Left ventricle myocardium inferior (tissue), 1 donor: ENCODE results near the gene UTRN. TPM values are rescaled to one million over a fixed set of nuclear protein-coding genes. Genes with fewer than 3 reads are reported as not detected.

ENCODE experiments used
- DNase-seq: peaks from one replicate; pipeline ENCODE4 v3.0.0-alpha.2; 2020
- H3K27ac ChIP-seq: fragments of 200-600 bp; replicated peaks from 2 replicates; pipeline ENCODE4 v1.8.0; 2021
- H3K27me3 ChIP-seq: fragments of 200-600 bp; 2 replicates; pipeline ENCODE4 v1.8.0; 2021; ENCODE audit warnings: low read depth
- H3K36me3 ChIP-seq: fragments of 200-600 bp; 2 replicates; pipeline ENCODE4 v1.8.0; 2021
- H3K4me1 ChIP-seq: fragments of 200-600 bp; 2 replicates; pipeline ENCODE4 v1.8.0; 2021
- H3K4me3 ChIP-seq: fragments of 200-600 bp; 2 replicates; pipeline ENCODE4 v1.8.0; 2021; ENCODE audit warnings: mild to moderate bottlenecking, moderate library complexity
- H3K9me3 ChIP-seq: fragments of 200-600 bp; replicated peaks from 2 replicates; pipeline ENCODE4 v1.8.0; 2021
- intact Hi-C: fragments of 100-400 bp; cut with micrococcal nuclease; formaldehyde crosslinking; loops from one replicate; pipeline ENCODE4 v1.11.0; 2022
- long read RNA-seq: library from polyadenylated mRNA; unstranded; transcript quantifications from one replicate; pipeline ENCODE4 v2.0.0, GENCODE V29; 2021
- total RNA-seq: library from RNA; stranded (reverse); fragmentation: NEBNext Ultra II Directional; extraction: Animal tissue kit (Norgen Biotek cat#: 25700); gene quantifications from one replicate; pipeline ENCODE4 v1.2.1, GENCODE V29; 2021
- TF ChIP-seq, protein P1 (sequence below): fragments of 200-600 bp; IDR thresholded peaks from 2 replicates; pipeline ENCODE4 v1.8.0; 2021; ENCODE audit warnings: antibody characterized with exemption, mild to moderate bottlenecking, borderline replicate concordance
- donor health status: DM: no; HTN: yes; CAD: no; lungs with severe emphysema.

The UTRN gene
- total RNA-seq: 68.3 TPM
- long read RNA-seq, partial matches to known transcripts: 1 of 4 reads
- long read RNA-seq, other reads (novel, unspliced or antisense): 3 of 4 reads

GRCh38 chr6:144284783-144285547 lies at the start of gene UTRN:
UTRN (plus strand) TSS chr6:144285335; CDS start chr6:144291829, 6,494 bp downstream.
- peak within 1 kb of the TSS; percentile 98 for H3K27ac ChIP-seq
- no peaks in the 10 kb centered on the region for H3K27me3 ChIP-seq
- TF ChIP-seq, protein P1, sequence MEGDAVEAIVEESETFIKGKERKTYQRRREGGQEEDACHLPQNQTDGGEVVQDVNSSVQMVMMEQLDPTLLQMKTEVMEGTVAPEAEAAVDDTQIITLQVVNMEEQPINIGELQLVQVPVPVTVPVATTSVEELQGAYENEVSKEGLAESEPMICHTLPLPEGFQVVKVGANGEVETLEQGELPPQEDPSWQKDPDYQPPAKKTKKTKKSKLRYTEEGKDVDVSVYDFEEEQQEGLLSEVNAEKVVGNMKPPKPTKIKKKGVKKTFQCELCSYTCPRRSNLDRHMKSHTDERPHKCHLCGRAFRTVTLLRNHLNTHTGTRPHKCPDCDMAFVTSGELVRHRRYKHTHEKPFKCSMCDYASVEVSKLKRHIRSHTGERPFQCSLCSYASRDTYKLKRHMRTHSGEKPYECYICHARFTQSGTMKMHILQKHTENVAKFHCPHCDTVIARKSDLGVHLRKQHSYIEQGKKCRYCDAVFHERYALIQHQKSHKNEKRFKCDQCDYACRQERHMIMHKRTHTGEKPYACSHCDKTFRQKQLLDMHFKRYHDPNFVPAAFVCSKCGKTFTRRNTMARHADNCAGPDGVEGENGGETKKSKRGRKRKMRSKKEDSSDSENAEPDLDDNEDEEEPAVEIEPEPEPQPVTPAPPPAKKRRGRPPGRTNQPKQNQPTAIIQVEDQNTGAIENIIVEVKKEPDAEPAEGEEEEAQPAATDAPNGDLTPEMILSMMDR: peak; percentile 12
- DNase-seq: peak; percentile 85
- intact Hi-C loops: loop anchor here (5.0 to 10.0 kb wide), 2 partner anchors 68 to 180 kb away; no protein-coding TSS in a partner anchor
- peaks cover 48% of the 10 kb centered on the region for H3K4me1 ChIP-seq
- H3K9me3 ChIP-seq: no peaks in the 10 kb centered on the region
- peak within 1 kb of the TSS; percentile 96 for H3K4me3 ChIP-seq
- H3K36me3 ChIP-seq: no peaks in the 10 kb centered on the region

DNA sequence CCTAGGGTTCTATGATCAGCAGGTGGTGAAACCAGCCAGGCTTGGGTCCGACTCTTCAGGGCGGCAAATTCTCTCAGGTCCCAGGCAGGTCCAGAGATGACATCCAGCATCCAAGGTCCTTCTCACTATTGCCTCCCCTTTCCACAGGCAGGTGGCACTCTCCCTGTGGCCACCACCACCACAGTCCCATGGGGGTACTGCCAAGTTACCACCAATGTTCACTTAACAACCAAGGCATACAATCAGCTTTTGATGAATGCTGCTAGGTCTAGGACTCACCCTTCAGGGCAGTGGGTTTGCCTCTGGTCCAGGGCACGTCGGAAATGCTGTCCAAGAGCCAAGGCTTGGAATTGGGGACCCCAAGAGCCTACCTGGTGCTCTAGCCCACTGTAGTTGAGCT lies 40.4 kb upstream of the UTRN start:
- intact Hi-C loops: no loop called here
- Histone ChIP-seq H3K27me3 (no peaks in the 10 kb centered on the region), H3K36me3 (no peaks in the 10 kb centered on the region), H3K4me3 (no peak overlapping the region), H3K4me1 (no peaks in the 10 kb centered on the region), H3K27ac (no peak overlapping the region), H3K9me3 (peaks cover 5% of the 10 kb centered on the region)
- TF ChIP-seq, protein P1: no peak
- no peak for DNase-seq

GRCh38 chr6:144246988-144247387 lies 38.1 kb upstream of the UTRN start:
- DNase-seq: no peak
- Histone ChIP-seq H3K9me3 (peaks cover 5% of the 10 kb centered on the region), H3K4me3 (no peak overlapping the region), H3K27me3 (no peaks in the 10 kb centered on the region), H3K36me3 (no peaks in the 10 kb centered on the region), H3K4me1 (no peaks in the 10 kb centered on the region), H3K27ac (no peak overlapping the region)
- TF ChIP-seq, protein P1: no peak
- intact Hi-C loops: no loop called here

- intact Hi-C loops: no loop called here
- H3K27ac ChIP-seq: no peak overlapping the region
Observed at GRCh38 chr6:144248003-144248402, 37.1 kb upstream of the UTRN start.

DNA sequence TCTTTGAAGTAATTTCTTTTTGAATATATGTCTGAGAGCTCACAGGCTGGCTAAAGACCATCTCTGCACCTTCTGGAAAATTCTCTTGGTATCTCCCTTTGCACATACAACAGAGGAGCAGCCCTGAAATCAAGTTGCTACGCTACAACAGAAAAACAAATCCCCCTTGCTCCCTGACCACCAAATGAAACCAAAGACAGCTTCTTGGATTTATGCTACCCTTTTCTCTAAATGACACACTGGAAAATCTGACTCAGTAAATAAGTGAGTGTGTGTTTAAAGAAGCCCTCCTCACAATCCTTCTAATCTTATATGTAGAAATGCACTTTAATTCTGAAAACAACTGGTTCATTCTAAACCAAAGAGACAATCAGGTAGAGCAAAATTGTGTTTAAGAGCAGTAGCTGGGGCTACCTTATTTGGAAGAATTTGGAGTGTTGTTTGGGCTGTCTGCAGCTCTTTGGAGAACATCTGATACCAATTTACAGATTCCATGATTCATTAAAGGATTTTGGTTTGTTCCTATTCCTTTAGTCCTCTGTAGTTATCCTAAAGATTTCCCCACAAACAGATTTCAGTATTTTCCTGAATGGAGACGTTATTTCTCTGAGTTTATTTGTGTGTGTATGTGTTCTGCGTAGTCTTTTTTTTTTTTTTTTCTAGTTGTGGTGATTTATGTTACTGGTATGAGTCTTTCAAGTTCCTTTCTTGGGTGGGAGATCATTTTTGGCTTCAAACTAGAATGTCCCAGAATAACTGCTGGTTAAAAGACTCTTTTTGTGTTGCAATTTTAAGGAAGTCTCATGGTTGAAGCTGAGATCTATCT lies 36.4 kb upstream of the UTRN start:
- Histone ChIP-seq H3K27ac (no peak overlapping the region), H3K4me1 (no peaks in the 10 kb centered on the region), H3K27me3 (no peaks in the 10 kb centered on the region), H3K4me3 (no peak overlapping the region), H3K36me3 (no peaks in the 10 kb centered on the region), H3K9me3 (peaks cover 5% of the 10 kb centered on the region)
- intact Hi-C loops: no loop called here
- TF ChIP-seq, protein P1: no peak
- DNase-seq: no peak

More at GRCh38 chr6:144248003-144248402, 37.1 kb upstream of the UTRN start:
- no peak for DNase-seq
- no peaks in the 10 kb centered on the region for H3K4me1 ChIP-seq
- no peaks in the 10 kb centered on the region for H3K36me3 ChIP-seq
- peaks cover 5% of the 10 kb centered on the region for H3K9me3 ChIP-seq
- TF ChIP-seq, protein P1: no peak
- no peaks in the 10 kb centered on the region for H3K27me3 ChIP-seq
- no peak overlapping the region for H3K4me3 ChIP-seq
